K562 (cell line): ENCODE measurements around the gene CDC25B. TPM values are rescaled to one million over a fixed set of nuclear protein-coding genes. Genes with fewer than 3 reads are reported as not detected.

Experiments
- ATAC-seq: fragments of 200-7000 bp; cut with Tn5 transposase; 3 replicates; pipeline ENCODE4 v1.9.1; 2020; ENCODE audit warnings: moderate library complexity
- BruUV-seq: library from RNA; stranded (reverse); fragments of 400-500 nt; replicated peaks from 2 replicates; lab custom pipeline; 2021; lab: Mats Ljungman, UMichigan
- CTCF ChIA-PET: fragments of 300-600 bp; formaldehyde crosslinking; extraction: SDS; loops from one replicate; lab custom pipeline; 2021; ENCODE audit warnings: low intra/inter-chr PET ratio; lab: Yijun Ruan, JAX
- POLR2A ChIA-PET: fragments of 300-600, 350-650 bp; sonication (Branson Sonifier 250); formaldehyde crosslinking; extraction: SDS; loops from one replicate; lab custom pipeline; 2021; ENCODE audit warnings: antibody characterized with exemption, inconsistent platforms; lab: Yijun Ruan, JAX
- DNase-seq, 4 experiments: peaks; one replicate each; pipeline versions ENCODE4 v3.0.0 to v3.0.0-alpha.2; 2011 to 2018; ENCODE audit warnings: low spot score in 3 of 4, mixed read lengths in 3 of 4; ENCODE audit errors: extremely low read depth in 1 of 4
- FAIRE-seq: peaks from 2 replicates; lab custom pipeline; 2011; peaks lifted over from hg19 to GRCh38; lab: Jason Lieb, UNC
- H2AFZ ChIP-seq: 2 replicates; pipeline ENCODE4 v1.6.0; 2011; ENCODE audit warnings: low read depth, low read length, control low read depth, inconsistent platforms
- H3K27ac ChIP-seq: fragments of 200-600 bp; 3 replicates; pipeline ENCODE4 v1.8.0; 2011; ENCODE audit warnings: low read depth, mild to moderate bottlenecking, control low read depth, inconsistent platforms, low read length, moderate library complexity, mixed read lengths; ENCODE audit errors: extremely low read depth
- H3K27me3 ChIP-seq, 2 experiments: fragments of 300-600 bp in 1 of 2; 2 replicates in 1 of 2; 3 replicates in 1 of 2; pipeline versions ENCODE4 v1.6.0 to v1.8.0; 2011; ENCODE audit warnings: inconsistent platforms in 2 of 2, low read length in 2 of 2, mild to moderate bottlenecking in 1 of 2, mixed read lengths in 1 of 2, moderate library complexity in 1 of 2; ENCODE audit not compliant: control insufficient read depth in 2 of 2, insufficient read depth in 2 of 2
- H3K36me3 ChIP-seq: fragments of 300-600 bp; 3 replicates; pipeline ENCODE4 v1.8.0; 2011; ENCODE audit warnings: mild to moderate bottlenecking, low read length, inconsistent platforms; ENCODE audit not compliant: control insufficient read depth, insufficient read depth
- H3K4me1 ChIP-seq, 2 experiments: fragments of 200-600 bp in 1 of 2; replicated peaks in 1 of 2; 2 replicates in 1 of 2; 3 replicates in 1 of 2; pipeline versions ENCODE4 v1.5.1 to v1.8.0; 2011; ENCODE audit warnings: inconsistent platforms in 2 of 2, low read length in 2 of 2, mild to moderate bottlenecking in 1 of 2, mixed read lengths in 1 of 2, moderate library complexity in 1 of 2; ENCODE audit not compliant: control insufficient read depth in 2 of 2, insufficient read depth in 2 of 2
- H3K4me2 ChIP-seq: 2 replicates; pipeline ENCODE4 v1.6.1; 2011; ENCODE audit warnings: low read length, control low read depth, inconsistent platforms, mixed read lengths; ENCODE audit not compliant: insufficient read depth
- H3K4me3 ChIP-seq: fragments of 200-600 bp; sonication (generic), shearing (Covaris generic); 2 replicates; pipeline ENCODE4 v1.5.1; 2016; ENCODE audit warnings: control low read depth, inconsistent platforms
- H3K79me2 ChIP-seq: fragments of 200-600 bp; 3 replicates; pipeline ENCODE4 v1.8.0; 2011; ENCODE audit warnings: low read length, inconsistent platforms; ENCODE audit not compliant: control insufficient read depth, insufficient read depth
- H3K9ac ChIP-seq, 2 experiments: 2 replicates each; pipeline versions ENCODE4 v1.6.0 to v1.6.1; 2011; ENCODE audit warnings: low read depth in 2 of 2, low read length in 2 of 2, control low read depth in 1 of 2, inconsistent platforms in 1 of 2, mild to moderate bottlenecking in 1 of 2, mixed read lengths in 1 of 2; ENCODE audit not compliant: insufficient read depth in 1 of 2
- H3K9me1 ChIP-seq: one replicate; pipeline ENCODE4 v1.6.0; 2011; ENCODE audit warnings: inconsistent platforms, mild to moderate bottlenecking, low read length, moderate library complexity; ENCODE audit not compliant: control insufficient read depth, insufficient read depth
- H3K9me3 ChIP-seq: replicated peaks from 2 replicates; pipeline ENCODE4 v1.5.1; 2011; ENCODE audit warnings: low read depth, low read length, inconsistent platforms; ENCODE audit not compliant: control insufficient read depth, insufficient read depth
- H4K20me1 ChIP-seq: replicated peaks from 2 replicates; pipeline ENCODE4 v1.6.1; 2011; ENCODE audit warnings: low read length, inconsistent platforms, mixed read lengths; ENCODE audit not compliant: control insufficient read depth, insufficient read depth
- COPS2 ChIP-seq: fragments of 450-650 bp; conservative IDR thresholded peaks from 2 replicates; pipeline ENCODE4 v1.6.1; 2016; ENCODE audit warnings: mild to moderate bottlenecking, moderate library complexity
- ELK3 ChIP-seq: fragments of 450-650 bp; formaldehyde crosslinking; IDR thresholded peaks from 2 replicates; pipeline ENCODE4 v1.4.0; 2020; ENCODE audit warnings: mild to moderate bottlenecking
- ETS2 ChIP-seq: IDR thresholded peaks from 2 replicates; pipeline ENCODE4 v1.6.1; 2016; ENCODE audit warnings: borderline replicate concordance, missing genetic modification characterization, mild to moderate bottlenecking, moderate library complexity, missing compliant biosample characterization; ENCODE audit not compliant: poor library complexity, severe bottlenecking
- GATAD2A ChIP-seq: fragments of 450-650 bp; IDR thresholded peaks from 2 replicates; pipeline ENCODE4 v1.6.1; 2017
- NR3C1 ChIP-seq: sonication (generic); formaldehyde crosslinking; IDR thresholded peaks from 2 replicates; pipeline ENCODE4 v1.8.1; 2022; ENCODE audit warnings: missing genetic modification reagents
- RBBP5 ChIP-seq: fragments of 200-600 bp; sonication (generic); IDR thresholded peaks from 2 replicates; pipeline ENCODE4 v1.6.1; 2012; ENCODE audit warnings: borderline replicate concordance, mild to moderate bottlenecking, low read length, control low read depth, inconsistent platforms; ENCODE audit not compliant: insufficient read depth, poor library complexity, severe bottlenecking
- SNIP1 ChIP-seq: fragments of 450-650 bp; IDR thresholded peaks from 2 replicates; pipeline ENCODE4 v1.7.1; 2017; ENCODE audit warnings: low read depth, mild to moderate bottlenecking
- VEZF1 ChIP-seq: fragments of 200-800 bp; sonication (Bioruptor generic); IDR thresholded peaks from 2 replicates; pipeline ENCODE4 v1.6.1; 2017; ENCODE audit warnings: missing genetic modification characterization, missing compliant biosample characterization
- ZSCAN29 ChIP-seq: fragments of 450-650 bp; IDR thresholded peaks from 2 replicates; pipeline ENCODE4 v1.6.1; 2017
- WGBS: fragments of 100-300 bp; shearing (Covaris generic); methylation state at CpG from one replicate; pipeline ENCODE4 v1.1.6; 2016; ENCODE audit warnings: low coverage, mixed read lengths; ENCODE audit not compliant: insufficient coverage; ENCODE audit errors: missing lambda C conversion rate; 5-methylcytosine and 5-hydroxymethylcytosine counted together
- in situ Hi-C: fragments of 300-500 bp; cut with MboI; formaldehyde crosslinking; loops from 4 replicates; pipeline ENCODE4 v1.15.0; 2018; ENCODE audit warnings: inconsistent platforms, mixed read lengths
- intact Hi-C: fragments of 100-400 bp; cut with micrococcal nuclease; formaldehyde crosslinking; loops from 2 replicates; pipeline ENCODE4 v1.14.2; 2022
- polyA plus RNA-seq, 8 experiments: library from polyadenylated mRNA; depleted of rRNA in 4 of 8; stranded (reverse) in 5 of 8; unstranded in 3 of 8; fragments of >200 nt; fragmentation: Nextera tagmentation in 2 of 8; fragmentation: Illumina TruSeq in 1 of 8; extraction: Ambion mirVana in 2 of 8; extraction: Trizol in 1 of 8; gene quantifications; 2 replicates each; pipeline versions ENCODE4 v1.2.1 to v1.2.3, GENCODE V29; 2011 to 2014; ENCODE audit warnings: inconsistent platforms in 1 of 8, missing spikeins in 1 of 8
- total RNA-seq, 7 experiments: library from RNA; depleted of rRNA in 6 of 7; stranded (reverse); fragments of >200 nt in 6 of 7; fragmentation: Illumina TruSeq in 2 of 7; extraction: Trizol in 2 of 7; gene quantifications; 2 replicates each; pipeline versions ENCODE4 v1.2.1 to v1.2.3, GENCODE V29; 2011 to 2021; ENCODE audit warnings: low replicate concordance in 1 of 7
- TF ChIP-seq, protein P1 (sequence below), 2 experiments: fragments of 150-350 bp in 1 of 2; IDR thresholded peaks; 2 replicates each; pipeline ENCODE4 v1.6.1; 2012 to 2016; ENCODE audit warnings: low read depth in 2 of 2, low read length in 2 of 2, mild to moderate bottlenecking in 1 of 2, moderate library complexity in 1 of 2

The CDC25B gene
- total and polyA plus RNA-seq, 9 of the 15 experiments (the other 6 are each of a cell fraction or from before 2014, with no cell fraction given) = 2.3 to 35.7 (median 9.5) TPM

DNA sequence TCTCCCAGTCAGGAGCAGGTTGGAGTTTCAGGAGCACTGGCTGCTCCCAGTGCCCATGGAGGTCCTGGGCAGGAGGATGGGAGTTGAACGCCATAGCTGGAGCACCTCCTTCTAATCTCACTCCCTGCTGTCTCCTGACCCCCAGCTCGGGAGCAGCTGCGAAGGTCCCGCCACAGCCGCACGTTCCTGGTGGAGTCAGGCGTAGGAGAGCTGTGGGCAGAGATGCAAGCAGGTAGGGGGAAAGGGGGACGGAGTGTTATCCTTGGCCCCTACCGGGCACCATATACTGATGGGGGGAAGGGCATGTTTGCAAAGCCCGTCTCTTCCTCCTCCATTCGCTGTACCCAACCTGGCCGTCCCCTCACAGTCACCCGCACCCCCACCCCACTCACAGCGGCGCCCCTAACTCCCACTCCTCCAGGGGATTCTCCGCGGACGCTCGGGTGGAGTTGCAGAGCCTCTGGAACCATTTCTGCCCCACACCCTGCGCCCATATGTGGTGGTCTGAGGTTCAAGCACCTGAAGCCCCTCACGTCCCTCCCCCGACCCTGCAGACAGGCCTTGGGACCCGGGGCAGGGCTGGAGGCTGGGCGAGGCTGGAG is 46.9 kb upstream of the CDC25B start:
- no peak overlapping the region for H2AFZ ChIP-seq
- ChIA-PET CTCF (interaction anchor here (0.8 kb wide), 1 partner anchor 33 kb away, joined by 3 read pairs; no protein-coding TSS in a partner anchor), POLR2A (interaction anchor here (0.5 to 0.7 kb wide), 2 partner anchors 342 to 820 kb away, joined by 3 read pairs; no protein-coding TSS in a partner anchor)
- H3K9me1 ChIP-seq = peaks cover 2% of the 10 kb centered on the region
- peaks cover 0 to 39% of the 10 kb centered on the region in 2 experiments; a peak in 3 of 5 replicates for H3K4me1 ChIP-seq
- H4K20me1 ChIP-seq = no peaks in the 10 kb centered on the region
- TF ChIP-seq ETS2 (tag) (no peak), VEZF1 (CRISPR knock-in tag) (no peak), RBBP5 (no peak), GATAD2A (no peak), ZSCAN29 (no peak), COPS2 (no peak), NR3C1 (CRISPR knock-in tag) (no peak), ELK3 (CRISPR knock-in tag) (no peak), SNIP1 (no peak)
- TF ChIP-seq, protein P1, sequence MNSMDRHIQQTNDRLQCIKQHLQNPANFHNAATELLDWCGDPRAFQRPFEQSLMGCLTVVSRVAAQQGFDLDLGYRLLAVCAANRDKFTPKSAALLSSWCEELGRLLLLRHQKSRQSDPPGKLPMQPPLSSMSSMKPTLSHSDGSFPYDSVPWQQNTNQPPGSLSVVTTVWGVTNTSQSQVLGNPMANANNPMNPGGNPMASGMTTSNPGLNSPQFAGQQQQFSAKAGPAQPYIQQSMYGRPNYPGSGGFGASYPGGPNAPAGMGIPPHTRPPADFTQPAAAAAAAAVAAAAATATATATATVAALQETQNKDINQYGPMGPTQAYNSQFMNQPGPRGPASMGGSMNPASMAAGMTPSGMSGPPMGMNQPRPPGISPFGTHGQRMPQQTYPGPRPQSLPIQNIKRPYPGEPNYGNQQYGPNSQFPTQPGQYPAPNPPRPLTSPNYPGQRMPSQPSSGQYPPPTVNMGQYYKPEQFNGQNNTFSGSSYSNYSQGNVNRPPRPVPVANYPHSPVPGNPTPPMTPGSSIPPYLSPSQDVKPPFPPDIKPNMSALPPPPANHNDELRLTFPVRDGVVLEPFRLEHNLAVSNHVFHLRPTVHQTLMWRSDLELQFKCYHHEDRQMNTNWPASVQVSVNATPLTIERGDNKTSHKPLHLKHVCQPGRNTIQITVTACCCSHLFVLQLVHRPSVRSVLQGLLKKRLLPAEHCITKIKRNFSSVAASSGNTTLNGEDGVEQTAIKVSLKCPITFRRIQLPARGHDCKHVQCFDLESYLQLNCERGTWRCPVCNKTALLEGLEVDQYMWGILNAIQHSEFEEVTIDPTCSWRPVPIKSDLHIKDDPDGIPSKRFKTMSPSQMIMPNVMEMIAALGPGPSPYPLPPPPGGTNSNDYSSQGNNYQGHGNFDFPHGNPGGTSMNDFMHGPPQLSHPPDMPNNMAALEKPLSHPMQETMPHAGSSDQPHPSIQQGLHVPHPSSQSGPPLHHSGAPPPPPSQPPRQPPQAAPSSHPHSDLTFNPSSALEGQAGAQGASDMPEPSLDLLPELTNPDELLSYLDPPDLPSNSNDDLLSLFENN (IDR thresholded peaks at IDR 0.05; ENCODE audit: low read depth in 2 of 2, low read length in 2 of 2) = no peak
- FAIRE-seq (no peak), ATAC-seq (no peak), DNase-seq (no peak)
- no peak overlapping the region for H3K27ac ChIP-seq
- 40% methylated on average over 3 of the region's 24 CpGs for WGBS
- intact Hi-C loops (no loop called here), in situ Hi-C loops (no loop called here)
- no TSS peak for BruUV-seq
- no peaks in the 10 kb centered on the region for H3K79me2 ChIP-seq
- no peak overlapping the region for H3K9ac ChIP-seq
- no peak overlapping the region for H3K4me3 ChIP-seq
- peaks cover 13% of the 10 kb centered on the region; the same call in 2 of the 3 replicates for H3K36me3 ChIP-seq
- no peak overlapping the region for H3K4me2 ChIP-seq
- no peaks in the 10 kb centered on the region for H3K9me3 ChIP-seq
- H3K27me3 ChIP-seq = no peaks in the 10 kb centered on the region
